SU-DHL-6 (cell line): ENCODE data around the gene RPUSD2.

Source experiments
- H2AFZ ChIP-seq: fragments of 200-600 bp; sonication (generic); 2 replicates; pipeline ENCODE4 v1.6.1; 2014; ENCODE audit warnings: low read depth, mild to moderate bottlenecking, moderate library complexity, mixed read lengths, antibody characterized with exemption, low read length; ENCODE audit not compliant: severe bottlenecking
- H3F3A ChIP-seq: fragments of 200-600 bp; shearing (Covaris generic); 2 replicates; pipeline ENCODE4 v1.6.0; 2016; ENCODE audit warnings: antibody characterized with exemption, mild to moderate bottlenecking; ENCODE audit not compliant: insufficient read depth
- H3K27ac ChIP-seq: fragments of 200-600 bp; sonication (generic); 2 replicates; pipeline ENCODE4 v1.5.1; 2016; ENCODE audit warnings: low read depth, mild to moderate bottlenecking, low read length, moderate library complexity, mixed read lengths
- H3K27me3 ChIP-seq: fragments of 200-600 bp; sonication (generic), shearing (Covaris generic); 2 replicates; pipeline ENCODE4 v1.6.0; 2014; ENCODE audit warnings: mild to moderate bottlenecking, low read length
- H3K36me3 ChIP-seq: fragments of 200-600 bp; sonication (generic); 2 replicates; pipeline ENCODE4 v1.6.1; 2014; ENCODE audit warnings: mild to moderate bottlenecking, low read length, mixed read lengths
- H3K4me2 ChIP-seq: fragments of 300-600, 200-600 bp; shearing (Covaris generic), sonication (generic); 2 replicates; pipeline ENCODE4 v1.6.0; 2014; ENCODE audit warnings: low read length, low read depth, mild to moderate bottlenecking; ENCODE audit not compliant: poor library complexity, severe bottlenecking
- H3K4me3 ChIP-seq: fragments of 200-600 bp; sonication (generic); 2 replicates; pipeline ENCODE4 v1.5.1; 2014; ENCODE audit warnings: antibody characterized with exemption, low read length, mild to moderate bottlenecking, mixed read lengths; ENCODE audit not compliant: insufficient read depth, poor library complexity, severe bottlenecking
- H3K79me2 ChIP-seq: fragments of 200-600 bp; sonication (generic); 2 replicates; pipeline ENCODE4 v1.6.1; 2014; ENCODE audit warnings: mild to moderate bottlenecking, low read length, moderate library complexity; ENCODE audit not compliant: insufficient read depth
- H3K9ac ChIP-seq: fragments of 200-600 bp; sonication (generic); 2 replicates; pipeline ENCODE4 v1.7.0; 2014; ENCODE audit warnings: mild to moderate bottlenecking, low read length
- H3K9me2 ChIP-seq: fragments of 200-600 bp; sonication (generic); replicated peaks from 2 replicates; pipeline ENCODE4 v1.6.1; 2014; ENCODE audit warnings: low read length; ENCODE audit not compliant: insufficient read depth
- H3K9me3 ChIP-seq: fragments of 200-600 bp; sonication (generic); 2 replicates; pipeline ENCODE4 v1.6.1; 2014; ENCODE audit warnings: low read length, mixed read lengths; ENCODE audit not compliant: insufficient read depth
- H4K20me1 ChIP-seq: fragments of 200-600 bp; sonication (generic); 2 replicates; pipeline ENCODE4 v1.6.1; 2014; ENCODE audit warnings: low read depth, mild to moderate bottlenecking, antibody characterized with exemption, low read length, moderate library complexity, mixed read lengths
- CTCF ChIP-seq: fragments of 200-600 bp; sonication (generic); IDR thresholded peaks from one replicate; pipeline ENCODE4 v1.5.1; 2017; ENCODE audit warnings: antibody characterized with exemption, mild to moderate bottlenecking, low read length, moderate library complexity; ENCODE audit not compliant: insufficient read depth, poor library complexity, severe bottlenecking
- EZH2phosphoT487 ChIP-seq: fragments of 200-600 bp; sonication (generic), shearing (Covaris generic); conservative IDR thresholded peaks from 2 replicates; pipeline ENCODE4 v1.6.1; 2018; ENCODE audit warnings: mild to moderate bottlenecking, antibody characterized with exemption, low read length, moderate library complexity, mixed read lengths

The RPUSD2 gene

GRCh38 chr15:40618023-40618422, 48.9 kb downstream of the RPUSD2 start:
- H4K20me1 ChIP-seq = no peaks in the 10 kb centered on the region
- no peak overlapping the region for H3K27ac ChIP-seq
- H3K27me3 ChIP-seq = no peaks in the 10 kb centered on the region
- peaks cover 42% of the 10 kb centered on the region for H3K36me3 ChIP-seq
- H3K4me3 ChIP-seq = no peak overlapping the region
- no peak overlapping the region for H2AFZ ChIP-seq
- no peak overlapping the region for H3K9ac ChIP-seq
- H3K9me3 ChIP-seq = no peaks in the 10 kb centered on the region
- no peaks in the 10 kb centered on the region for H3K9me2 ChIP-seq
- TF ChIP-seq EZH2phosphoT487 (no peak), CTCF (no peak)
- no peaks in the 10 kb centered on the region for H3K79me2 ChIP-seq
- no peaks in the 10 kb centered on the region; the same call in 1 of the 2 replicates for H3F3A ChIP-seq
- H3K4me2 ChIP-seq = no peak overlapping the region

- Histone ChIP-seq H3K4me3 (no peak overlapping the region), H3K27ac (no peak overlapping the region), H3K9ac (no peak overlapping the region), H2AFZ (no peak overlapping the region), H3K36me3 (peaks cover 40% of the 10 kb centered on the region), H3K4me2 (no peak overlapping the region), H3K27me3 (no peaks in the 10 kb centered on the region), H3K79me2 (no peaks in the 10 kb centered on the region), H3K9me3 (no peaks in the 10 kb centered on the region), H4K20me1 (no peaks in the 10 kb centered on the region), H3K9me2 (no peaks in the 10 kb centered on the region), H3F3A (no peaks in the 10 kb centered on the region)
- TF ChIP-seq EZH2phosphoT487 (no peak), CTCF (no peak)
Observed at GRCh38 chr15:40618906-40619305, 49.8 kb downstream of the RPUSD2 start.

GRCh38 chr15:40623361-40623760, 54.3 kb downstream of the RPUSD2 start:
- Histone ChIP-seq H3K27me3 (no peaks in the 10 kb centered on the region), H3K27ac (no peak overlapping the region), H2AFZ (no peak overlapping the region), H3K79me2 (no peaks in the 10 kb centered on the region), H3K9me3 (no peaks in the 10 kb centered on the region), H4K20me1 (no peaks in the 10 kb centered on the region), H3K4me3 (no peak overlapping the region), H3K36me3 (peaks cover 45% of the 10 kb centered on the region), H3K9me2 (no peaks in the 10 kb centered on the region), H3K4me2 (no peak overlapping the region), H3F3A (no peaks in the 10 kb centered on the region), H3K9ac (no peak overlapping the region)
- TF ChIP-seq EZH2phosphoT487 (no peak), CTCF (no peak)
